GM19438 (cell line): ENCODE measurements around the gene CA12.

Experiments
- ATAC-seq: cut with Tn5 transposase; IDR thresholded peaks from one replicate; pipeline ENCODE4 v1.9.1; 2021; ENCODE audit warnings: low read depth; ENCODE audit not compliant: unreplicated experiment

Gene CA12

DNA sequence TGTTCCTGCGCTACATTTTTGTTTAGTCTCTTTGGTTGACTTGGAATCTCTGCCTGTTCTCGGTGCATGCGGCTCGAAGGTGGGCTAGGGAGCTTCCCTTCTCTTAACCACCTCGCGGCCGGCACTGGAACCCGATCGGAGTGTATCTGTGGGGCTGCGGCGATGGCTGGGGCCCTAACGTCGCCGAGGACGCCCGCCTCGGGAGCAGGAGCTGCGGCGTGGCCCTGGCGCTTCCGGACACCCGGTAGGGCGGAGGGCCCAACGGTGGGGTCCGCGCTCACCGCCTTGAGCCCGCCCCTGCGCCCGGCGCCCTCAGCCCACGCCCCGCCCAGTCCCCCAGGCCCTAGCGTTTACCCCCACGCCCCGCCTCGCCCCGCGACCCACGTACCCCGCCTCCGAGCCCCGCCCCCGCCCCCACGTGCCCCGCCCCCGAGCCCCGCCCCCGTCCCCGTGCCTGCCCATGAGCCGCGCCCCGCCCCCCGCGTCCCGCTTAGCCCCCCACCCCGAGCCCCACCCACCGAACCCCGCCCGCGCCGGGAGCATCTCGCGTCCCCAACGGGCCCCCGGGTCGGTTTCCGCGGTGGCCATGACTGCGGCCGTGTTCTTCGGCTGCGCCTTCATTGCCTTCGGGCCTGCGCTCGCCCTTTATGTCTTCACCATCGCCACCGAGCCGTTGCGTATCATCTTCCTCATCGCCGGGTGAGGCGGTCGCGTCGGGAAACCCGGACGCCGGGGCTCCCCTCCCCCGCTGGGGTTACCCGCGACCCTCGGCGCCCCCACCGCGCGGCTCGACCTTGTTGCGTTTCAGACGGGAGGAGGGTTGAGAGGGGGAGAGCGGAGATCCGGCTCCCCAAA, 104.4 kb downstream of the CA12 start, which contains the start of gene APH1B:
TSS of gene APH1B (plus strand) at position 568 of the 855 bp plus-strand sequence. CDS start at position 587, 19 bp downstream.
- ATAC-seq: peak; percentile 69

DNA sequence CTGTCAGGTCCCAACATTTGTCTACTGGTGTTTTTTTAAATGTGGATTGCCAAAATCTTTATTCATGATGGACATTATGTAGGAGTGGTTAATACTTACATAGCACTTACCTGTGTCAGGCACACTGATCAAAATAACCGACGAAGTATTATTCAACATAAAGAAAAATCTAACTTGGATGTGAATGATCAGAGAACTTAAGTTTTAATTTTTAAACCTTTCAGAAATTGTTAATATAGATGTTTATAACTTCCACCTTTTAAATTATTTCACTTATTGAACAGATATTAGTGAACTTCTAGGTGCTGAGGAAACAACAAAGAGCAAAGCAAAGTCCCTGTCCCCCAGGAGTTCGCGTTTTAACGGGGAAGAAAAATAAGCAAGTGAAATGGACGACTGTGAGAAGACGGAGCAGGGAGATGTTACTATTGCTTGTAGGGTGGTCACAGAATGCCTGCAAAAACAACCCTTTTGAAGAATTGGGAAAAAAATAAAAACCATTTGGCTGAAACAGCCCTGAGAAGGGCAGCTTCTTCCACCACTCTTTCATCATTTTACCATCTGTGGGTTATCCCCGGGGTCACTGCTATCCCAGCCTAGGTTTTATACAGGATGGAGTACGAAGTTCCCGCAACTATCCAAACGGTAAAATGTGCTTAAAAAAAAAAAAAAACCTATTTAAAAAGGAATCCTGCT, 105.2 kb downstream of the CA12 start:
- peak; percentile 15 for ATAC-seq

DNA sequence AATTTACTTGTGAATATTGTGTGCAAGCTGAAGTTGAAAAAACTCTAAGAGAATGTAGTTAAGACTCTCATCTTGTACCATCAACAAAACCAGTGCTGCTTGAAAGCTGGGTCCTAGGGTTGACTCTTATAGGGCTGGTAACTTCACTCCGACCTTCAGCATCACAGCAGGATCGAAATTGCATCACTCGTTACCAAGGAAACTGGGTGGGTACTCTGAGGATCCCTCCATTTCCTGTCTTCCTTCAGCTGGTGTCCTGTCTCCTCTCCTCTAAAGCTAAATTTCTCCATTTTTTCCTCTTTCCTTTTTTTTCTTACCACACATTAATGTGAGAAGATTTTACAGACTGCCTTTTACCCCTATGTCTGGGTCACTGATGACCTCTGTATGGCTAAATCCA, 107.2 kb downstream of the CA12 start:
- ATAC-seq: no peak
